Choroid plexus epithelial cell (primary cell): ENCODE results near the gene GLCE.
A peak's percentile ranks its signal among the peaks of the same experiment; 100 is the strongest.

Experiments used
- DNase-seq: peaks from one replicate; pipeline ENCODE4 v3.0.0-alpha.2; 2010; ENCODE audit warnings: low read depth
- H3K4me3 ChIP-seq: 2 replicates; pipeline ENCODE4 v1.5.1; 2011; ENCODE audit warnings: low read depth, mild to moderate bottlenecking, control low read depth, low read length, moderate library complexity
- CTCF ChIP-seq: conservative IDR thresholded peaks from 2 replicates; pipeline ENCODE4 v1.5.1; 2011; ENCODE audit warnings: low read depth, mild to moderate bottlenecking, control low read depth, inconsistent platforms, low read length, moderate library complexity

The GLCE gene

GRCh38 chr15:69317392-69317841 is 157.0 kb downstream of the GLCE start:
- no peak for TF ChIP-seq CTCF
- no peak overlapping the region for H3K4me3 ChIP-seq
- DNase-seq, result no peak

- no peak for DNase-seq
- no peak overlapping the region for H3K4me3 ChIP-seq
- TF ChIP-seq CTCF, result no peak
These were observed 157.6 kb downstream of the GLCE start for GRCh38 chr15:69318033-69318432.

GRCh38 chr15:69319384-69320375 is 159.2 kb downstream of the GLCE start:
- no peak overlapping the region for H3K4me3 ChIP-seq
- no peak for DNase-seq
- TF ChIP-seq CTCF, result no peak

GRCh38 chr15:69320977-69321554 is 160.6 kb downstream of the GLCE start:
- no peak for TF ChIP-seq CTCF
- DNase-seq, result peak; percentile 68
- H3K4me3 ChIP-seq, result no peak overlapping the region
